DMS 273 (cell line): ENCODE data around the gene TMEM150B.

Experiments used
- DNase-seq: peaks from one replicate; lab custom pipeline; 2025; ENCODE audit not compliant: unreplicated experiment; lab: John Stamatoyannopoulos, UW

TMEM150B gene

GRCh38 chr19:55355213-55355821 lies 30.2 kb upstream of the TMEM150B start:
- DNase-seq, result peak; percentile 38

GRCh38 chr19:55354698-55355212 lies 29.6 kb upstream of the TMEM150B start, which contains the start of gene COX6B2:
COX6B2 (minus strand) TSS chr19:55354719; CDS start chr19:55354521, 198 bp downstream.
- DNase-seq, result no peak

GRCh38 chr19:55353803-55354697 lies 28.9 kb upstream of the TMEM150B start:
- DNase-seq, result peak; percentile 66

- DNase-seq, result no peak
Observed at GRCh38 chr19:55353356-55353802, 28.2 kb upstream of the TMEM150B start.

- no peak for DNase-seq
Observed at GRCh38 chr19:55352549-55353145, 27.5 kb upstream of the TMEM150B start.

GRCh38 chr19:55352040-55352439 lies 26.9 kb upstream of the TMEM150B start:
- no peak for DNase-seq

GRCh38 chr19:55350620-55351315 lies 25.6 kb upstream of the TMEM150B start:
- no peak for DNase-seq

GRCh38 chr19:55348317-55349034 lies 23.3 kb upstream of the TMEM150B start:
- peak; percentile 47 for DNase-seq

GRCh38 chr19:55347442-55348009 lies 22.4 kb upstream of the TMEM150B start:
- no peak for DNase-seq

GRCh38 chr19:55346725-55347441 lies 21.7 kb upstream of the TMEM150B start:
- DNase-seq, result no peak

- peak; percentile 57 for DNase-seq
Observed at GRCh38 chr19:55345818-55346724, 20.9 kb upstream of the TMEM150B start.

GRCh38 chr19:55345101-55345817 lies 20.1 kb upstream of the TMEM150B start:
- no peak for DNase-seq

GRCh38 chr19:55344444-55344843 lies 19.3 kb upstream of the TMEM150B start:
- peak; percentile 84 for DNase-seq

- no peak for DNase-seq
Observed at GRCh38 chr19:55341595-55342531, 16.7 kb upstream of the TMEM150B start.

GRCh38 chr19:55341171-55341588 lies 16.0 kb upstream of the TMEM150B start:
- DNase-seq, result peak; percentile 90

GRCh38 chr19:55340784-55341147 lies 15.6 kb upstream of the TMEM150B start:
- DNase-seq, result peak; percentile 76
